ENCODE data around the gene ZNF423.

DNA sequence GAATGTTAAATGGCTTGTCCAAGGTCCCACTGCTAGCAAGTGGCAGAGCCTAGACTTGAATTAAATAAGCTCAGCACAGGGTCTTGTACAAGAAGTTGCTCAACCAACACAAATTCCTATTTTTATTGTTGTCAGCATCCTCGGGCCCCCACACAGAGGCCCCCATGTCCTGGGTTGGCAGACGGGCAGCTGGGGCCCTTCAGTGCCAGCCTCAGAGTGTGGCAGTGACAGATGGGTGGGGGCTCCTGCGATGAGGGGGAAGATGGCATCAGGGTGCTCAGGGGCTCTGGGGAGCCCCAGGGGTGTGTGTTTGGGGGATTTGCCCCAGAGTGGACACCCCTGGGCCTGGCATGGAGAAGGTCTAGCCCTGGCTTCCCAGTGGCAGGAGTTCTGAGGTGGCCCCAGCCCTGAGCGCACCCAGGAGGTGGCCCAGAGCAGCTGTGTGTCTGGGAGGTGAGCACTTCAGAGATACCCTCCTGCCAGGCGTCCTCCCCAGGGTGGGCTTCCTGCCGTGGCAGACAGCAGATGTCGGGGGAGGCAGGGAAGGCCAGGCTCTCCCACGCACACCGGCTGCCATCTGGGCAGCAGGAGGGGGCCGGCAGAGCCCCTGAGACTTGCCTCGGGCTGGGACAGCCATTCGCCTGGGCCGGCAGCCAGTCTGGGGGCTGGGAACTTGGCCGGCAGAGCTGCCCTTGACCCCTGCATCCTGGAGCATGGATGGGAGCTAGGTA is 331.5 kb downstream of the ZNF423 start:
- TF ChIP-seq, protein P1, sequence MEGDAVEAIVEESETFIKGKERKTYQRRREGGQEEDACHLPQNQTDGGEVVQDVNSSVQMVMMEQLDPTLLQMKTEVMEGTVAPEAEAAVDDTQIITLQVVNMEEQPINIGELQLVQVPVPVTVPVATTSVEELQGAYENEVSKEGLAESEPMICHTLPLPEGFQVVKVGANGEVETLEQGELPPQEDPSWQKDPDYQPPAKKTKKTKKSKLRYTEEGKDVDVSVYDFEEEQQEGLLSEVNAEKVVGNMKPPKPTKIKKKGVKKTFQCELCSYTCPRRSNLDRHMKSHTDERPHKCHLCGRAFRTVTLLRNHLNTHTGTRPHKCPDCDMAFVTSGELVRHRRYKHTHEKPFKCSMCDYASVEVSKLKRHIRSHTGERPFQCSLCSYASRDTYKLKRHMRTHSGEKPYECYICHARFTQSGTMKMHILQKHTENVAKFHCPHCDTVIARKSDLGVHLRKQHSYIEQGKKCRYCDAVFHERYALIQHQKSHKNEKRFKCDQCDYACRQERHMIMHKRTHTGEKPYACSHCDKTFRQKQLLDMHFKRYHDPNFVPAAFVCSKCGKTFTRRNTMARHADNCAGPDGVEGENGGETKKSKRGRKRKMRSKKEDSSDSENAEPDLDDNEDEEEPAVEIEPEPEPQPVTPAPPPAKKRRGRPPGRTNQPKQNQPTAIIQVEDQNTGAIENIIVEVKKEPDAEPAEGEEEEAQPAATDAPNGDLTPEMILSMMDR (IDR thresholded peaks at IDR 0.05; ENCODE audit: low read length) = no peak
- TF ChIP-seq EZH2 (IDR thresholded peaks at IDR 0.05; ENCODE audit: borderline replicate concordance, low read length) = no peak
